SK-N-SH (cell line): Measurements from ENCODE around the gene KSR2. TPM values are rescaled to one million over a fixed set of nuclear protein-coding genes. Genes with fewer than 3 reads are reported as not detected.
A peak's percentile ranks its signal among the peaks of the same experiment; 100 is the strongest.

Experiments used
- CTCF ChIA-PET: fragments of 300-600, 350-600 bp; formaldehyde crosslinking; extraction: SDS; loops from one replicate; lab custom pipeline; 2021; lab: Yijun Ruan, JAX
- POLR2A ChIA-PET: fragments of 350-600 bp; sonication (Branson Sonifier 250); formaldehyde crosslinking; extraction: SDS; loops from one replicate; lab custom pipeline; 2020; ENCODE audit warnings: antibody characterized with exemption, inconsistent platforms; lab: Yijun Ruan, JAX
- DNase-seq: peaks from one replicate; pipeline ENCODE4 v3.0.0; 2012
- H2AFZ ChIP-seq: fragments of 200-600 bp; sonication (generic); 2 replicates; pipeline ENCODE4 v1.8.1; 2016; ENCODE audit warnings: antibody characterized with exemption, mild to moderate bottlenecking, low read depth
- H3F3A ChIP-seq: fragments of 200-600 bp; sonication (generic); replicated peaks from 2 replicates; pipeline ENCODE3; 2016; ENCODE audit warnings: antibody characterized with exemption, mild to moderate bottlenecking; ENCODE audit not compliant: insufficient read depth
- H3K27ac ChIP-seq, 2 experiments: fragments of 200-500 bp in 1 of 2; fragments of 200-600 bp in 1 of 2; sonication (Bioruptor generic) in 1 of 2; sonication (generic), shearing (Covaris generic) in 1 of 2; 2 replicates each; pipeline versions ENCODE4 v1.5.1 to v1.6.1; 2014 to 2016; ENCODE audit warnings: low read depth in 2 of 2, inconsistent platforms in 1 of 2, low read length in 1 of 2, mild to moderate bottlenecking in 1 of 2, mixed read lengths in 1 of 2
- H3K27me3 ChIP-seq: fragments of 200-600 bp; sonication (generic), shearing (Covaris generic); 2 replicates; pipeline ENCODE4 v1.6.1; 2016; ENCODE audit warnings: mixed run types; ENCODE audit not compliant: insufficient read depth
- H3K36me3 ChIP-seq, 2 experiments: fragments of 200-500 bp in 1 of 2; fragments of 200-600 bp in 1 of 2; sonication (Bioruptor generic) in 1 of 2; sonication (generic) in 1 of 2; replicated peaks in 1 of 2; 2 replicates each; pipeline versions ENCODE3 to v1.5.1; 2014 to 2016; ENCODE audit warnings: low read length in 1 of 2, mild to moderate bottlenecking in 1 of 2; ENCODE audit not compliant: insufficient read depth in 2 of 2, control insufficient read depth in 1 of 2
- H3K4me1 ChIP-seq, 2 experiments: fragments of 200-500 bp in 1 of 2; fragments of 200-600 bp in 1 of 2; sonication (Bioruptor generic) in 1 of 2; sonication (generic), shearing (Covaris generic) in 1 of 2; 2 replicates each; pipeline versions ENCODE4 v1.5.1 to v1.6.1; 2014 to 2016; ENCODE audit warnings: low read depth in 1 of 2, low read length in 1 of 2, mixed run types in 1 of 2; ENCODE audit not compliant: insufficient read depth in 2 of 2, control insufficient read depth in 1 of 2
- H3K4me2 ChIP-seq: fragments of 200-600 bp; sonication (generic), shearing (Covaris generic); 2 replicates; pipeline ENCODE4 v1.6.1; 2017; ENCODE audit warnings: mixed run types
- H3K4me3 ChIP-seq, 2 experiments: fragments of 200-500 bp in 1 of 2; fragments of 200-600 bp in 1 of 2; sonication (Bioruptor generic) in 1 of 2; sonication (generic), shearing (Covaris generic) in 1 of 2; 2 replicates each; pipeline versions ENCODE4 v1.5.1 to v1.8.1; 2014 to 2016; ENCODE audit warnings: low read depth in 2 of 2, inconsistent platforms in 1 of 2, low read length in 1 of 2, mild to moderate bottlenecking in 1 of 2, mixed read lengths in 1 of 2, moderate library complexity in 1 of 2
- H3K79me2 ChIP-seq: fragments of 200-600 bp; sonication (generic); 2 replicates; pipeline ENCODE4 v1.8.1; 2017; ENCODE audit warnings: mild to moderate bottlenecking; ENCODE audit not compliant: insufficient read depth
- H3K9ac ChIP-seq: fragments of 200-600 bp; sonication (generic); 2 replicates; pipeline ENCODE4 v1.6.1; 2017; ENCODE audit warnings: mixed run types
- H3K9me2 ChIP-seq: fragments of 200-600 bp; sonication (generic); 2 replicates; pipeline ENCODE4 v1.6.1; 2017; ENCODE audit warnings: mixed run types
- H3K9me3 ChIP-seq: fragments of 200-600 bp; sonication (generic); 2 replicates; pipeline ENCODE4 v1.6.1; 2017; ENCODE audit warnings: mixed run types, mild to moderate bottlenecking, moderate library complexity
- H4K20me1 ChIP-seq: fragments of 200-600 bp; sonication (generic); 2 replicates; pipeline ENCODE4 v1.6.1; 2017; ENCODE audit warnings: mild to moderate bottlenecking, mixed run types; ENCODE audit not compliant: insufficient read depth
- CTCF ChIP-seq: fragments of 200-600 bp; sonication (generic); IDR thresholded peaks from 2 replicates; pipeline ENCODE4 v1.6.1; 2017; ENCODE audit warnings: antibody characterized with exemption, mild to moderate bottlenecking, moderate library complexity
- ELF1 ChIP-seq: IDR thresholded peaks from 2 replicates; pipeline ENCODE4 v1.4.0; 2012
- EP300 ChIP-seq, 2 experiments: IDR thresholded peaks; 2 replicates each; pipeline versions ENCODE4 v1.4.0 to v1.6.1; 2012; ENCODE audit warnings: borderline replicate concordance in 1 of 2, low read depth in 1 of 2, low read length in 1 of 2
- EZH2phosphoT487 ChIP-seq: fragments of 200-600 bp; sonication (generic); IDR thresholded peaks from 2 replicates; pipeline ENCODE4 v1.6.1; 2017; ENCODE audit warnings: low read depth, mixed run types, mild to moderate bottlenecking, antibody characterized with exemption, moderate library complexity, borderline replicate concordance
- FOSL2 ChIP-seq: IDR thresholded peaks from 2 replicates; pipeline ENCODE4 v1.4.0; 2012; ENCODE audit warnings: low read depth, mild to moderate bottlenecking, moderate library complexity, borderline replicate concordance
- GATA2 ChIP-seq: sonication (generic); formaldehyde crosslinking; IDR thresholded peaks from 2 replicates; pipeline ENCODE4 v1.5.0; 2020; ENCODE audit warnings: mild to moderate bottlenecking, missing genetic modification reagents
- JUND ChIP-seq: IDR thresholded peaks from 2 replicates; pipeline ENCODE4 v1.4.0; 2012
- MXI1 ChIP-seq: IDR thresholded peaks from 2 replicates; pipeline ENCODE4 v1.6.1; 2012; ENCODE audit warnings: mild to moderate bottlenecking, low read depth, low read length, improper control_type of control experiment
- RCOR1 ChIP-seq: fragments of 150-350 bp; IDR thresholded peaks from 2 replicates; pipeline ENCODE4 v1.6.1; 2017; ENCODE audit warnings: antibody characterized with exemption, low read length
- RFX5 ChIP-seq: IDR thresholded peaks from 2 replicates; pipeline ENCODE4 v1.6.1; 2012; ENCODE audit warnings: mild to moderate bottlenecking, improper control_type of control experiment, low read length
- RXRA ChIP-seq: IDR thresholded peaks from 2 replicates; pipeline ENCODE4 v1.4.0; 2012; ENCODE audit warnings: low read depth, mild to moderate bottlenecking, borderline replicate concordance
- SMC3 ChIP-seq: IDR thresholded peaks from 2 replicates; pipeline ENCODE4 v1.6.1; 2012; ENCODE audit warnings: low read depth, low read length, improper control_type of control experiment
- TEAD4 ChIP-seq: IDR thresholded peaks from 2 replicates; pipeline ENCODE4 v1.4.0; 2012; ENCODE audit warnings: mild to moderate bottlenecking, borderline replicate concordance; ENCODE audit not compliant: insufficient read depth
- WGBS: methylation state at CpG from one replicate; pipeline ENCODE4 v1.1.6; 2017; ENCODE audit warnings: low lambda C conversion rate; 5-methylcytosine and 5-hydroxymethylcytosine counted together
- polyA plus RNA-seq, 3 experiments: library from polyadenylated mRNA; depleted of rRNA; stranded (reverse); fragments of >200 nt; gene quantifications; 2 replicates each; pipeline ENCODE4 v1.2.3, GENCODE V29; 2012
- TF ChIP-seq, protein P1 (sequence below): IDR thresholded peaks from 2 replicates; pipeline ENCODE4 v1.6.1; 2012; ENCODE audit warnings: mild to moderate bottlenecking, low read depth, low read length, moderate library complexity
- TF ChIP-seq, protein P2 (sequence below): IDR thresholded peaks from 2 replicates; pipeline ENCODE4; 2012
- TF ChIP-seq, protein P3 (sequence below): fragments of 150-350 bp; IDR thresholded peaks from 2 replicates; pipeline ENCODE4 v1.6.1; 2017; ENCODE audit warnings: antibody characterized with exemption, low read length, low read depth, borderline replicate concordance
- TF ChIP-seq, protein P4 (sequence below): IDR thresholded peaks from 2 replicates; pipeline ENCODE4 v1.4.0; 2012; ENCODE audit warnings: low read depth

Gene KSR2
- polyA plus RNA-seq, 1 of the 3 experiments (the other 2 are of a cell fraction): 0.12 TPM

GRCh38 chr12:117577122-117577657 lies 391.6 kb downstream of the KSR2 start:
- no peaks in the 10 kb centered on the region for H3K27me3 ChIP-seq
- TF ChIP-seq SMC3: no peak
- TF ChIP-seq, protein P1, sequence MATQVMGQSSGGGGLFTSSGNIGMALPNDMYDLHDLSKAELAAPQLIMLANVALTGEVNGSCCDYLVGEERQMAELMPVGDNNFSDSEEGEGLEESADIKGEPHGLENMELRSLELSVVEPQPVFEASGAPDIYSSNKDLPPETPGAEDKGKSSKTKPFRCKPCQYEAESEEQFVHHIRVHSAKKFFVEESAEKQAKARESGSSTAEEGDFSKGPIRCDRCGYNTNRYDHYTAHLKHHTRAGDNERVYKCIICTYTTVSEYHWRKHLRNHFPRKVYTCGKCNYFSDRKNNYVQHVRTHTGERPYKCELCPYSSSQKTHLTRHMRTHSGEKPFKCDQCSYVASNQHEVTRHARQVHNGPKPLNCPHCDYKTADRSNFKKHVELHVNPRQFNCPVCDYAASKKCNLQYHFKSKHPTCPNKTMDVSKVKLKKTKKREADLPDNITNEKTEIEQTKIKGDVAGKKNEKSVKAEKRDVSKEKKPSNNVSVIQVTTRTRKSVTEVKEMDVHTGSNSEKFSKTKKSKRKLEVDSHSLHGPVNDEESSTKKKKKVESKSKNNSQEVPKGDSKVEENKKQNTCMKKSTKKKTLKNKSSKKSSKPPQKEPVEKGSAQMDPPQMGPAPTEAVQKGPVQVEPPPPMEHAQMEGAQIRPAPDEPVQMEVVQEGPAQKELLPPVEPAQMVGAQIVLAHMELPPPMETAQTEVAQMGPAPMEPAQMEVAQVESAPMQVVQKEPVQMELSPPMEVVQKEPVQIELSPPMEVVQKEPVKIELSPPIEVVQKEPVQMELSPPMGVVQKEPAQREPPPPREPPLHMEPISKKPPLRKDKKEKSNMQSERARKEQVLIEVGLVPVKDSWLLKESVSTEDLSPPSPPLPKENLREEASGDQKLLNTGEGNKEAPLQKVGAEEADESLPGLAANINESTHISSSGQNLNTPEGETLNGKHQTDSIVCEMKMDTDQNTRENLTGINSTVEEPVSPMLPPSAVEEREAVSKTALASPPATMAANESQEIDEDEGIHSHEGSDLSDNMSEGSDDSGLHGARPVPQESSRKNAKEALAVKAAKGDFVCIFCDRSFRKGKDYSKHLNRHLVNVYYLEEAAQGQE: no peak
- peak; percentile 87 for TF ChIP-seq GATA2 (CRISPR knock-in tag)
- TF ChIP-seq EP300 (IDR thresholded peaks at IDR 0.05; ENCODE audit: borderline replicate concordance in 1 of 2, low read depth in 1 of 2, low read length in 1 of 2): peak in 1 of 2 experiments; percentile 49; a peak in 1 of 4 replicates
- peak; percentile 58; the same call in 1 of the 2 replicates for TF ChIP-seq RCOR1
- no peak overlapping the region for H2AFZ ChIP-seq
- ChIA-PET POLR2A (no interaction called here), CTCF (interaction anchor here (1.0 to 2.6 kb wide), 3 partner anchors 10 to 260 kb away, joined by 3 to 12 read pairs (median 4); no protein-coding TSS in a partner anchor)
- WGBS: 32% methylated on average over 3 of the region's 3 CpGs
- H4K20me1 ChIP-seq: no peaks in the 10 kb centered on the region
- peak overlapping the region in 1 of 2 experiments; percentile 23; a peak in 1 of 4 replicates for H3K27ac ChIP-seq
- H3K4me1 ChIP-seq: peaks cover 0 to 36% of the 10 kb centered on the region in 2 experiments; a peak in 1 of 4 replicates
- H3K9me2 ChIP-seq: no peaks in the 10 kb centered on the region
- peak; percentile 41 for DNase-seq
- H3F3A ChIP-seq: no peaks in the 10 kb centered on the region
- no peaks in the 10 kb centered on the region for H3K9me3 ChIP-seq
- H3K4me2 ChIP-seq: no peak overlapping the region
- H3K79me2 ChIP-seq: no peaks in the 10 kb centered on the region
- no peak overlapping the region for H3K9ac ChIP-seq
- H3K36me3 ChIP-seq: no peaks in the 10 kb centered on the region
- H3K4me3 ChIP-seq: no peak overlapping the region

- H3K9me3 ChIP-seq: no peaks in the 10 kb centered on the region
- CTCF ChIA-PET: interaction anchor here (1.1 to 1.9 kb wide), 3 partner anchors 11 to 261 kb away, joined by 3 to 6 read pairs (median 6); no protein-coding TSS in a partner anchor
- TF ChIP-seq, protein P2, sequence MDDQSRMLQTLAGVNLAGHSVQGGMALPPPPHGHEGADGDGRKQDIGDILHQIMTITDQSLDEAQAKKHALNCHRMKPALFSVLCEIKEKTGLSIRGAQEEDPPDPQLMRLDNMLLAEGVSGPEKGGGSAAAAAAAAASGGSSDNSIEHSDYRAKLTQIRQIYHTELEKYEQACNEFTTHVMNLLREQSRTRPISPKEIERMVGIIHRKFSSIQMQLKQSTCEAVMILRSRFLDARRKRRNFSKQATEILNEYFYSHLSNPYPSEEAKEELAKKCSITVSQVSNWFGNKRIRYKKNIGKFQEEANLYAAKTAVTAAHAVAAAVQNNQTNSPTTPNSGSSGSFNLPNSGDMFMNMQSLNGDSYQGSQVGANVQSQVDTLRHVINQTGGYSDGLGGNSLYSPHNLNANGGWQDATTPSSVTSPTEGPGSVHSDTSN: no peak
- TF ChIP-seq TEAD4: no peak
- TF ChIP-seq, protein P3, sequence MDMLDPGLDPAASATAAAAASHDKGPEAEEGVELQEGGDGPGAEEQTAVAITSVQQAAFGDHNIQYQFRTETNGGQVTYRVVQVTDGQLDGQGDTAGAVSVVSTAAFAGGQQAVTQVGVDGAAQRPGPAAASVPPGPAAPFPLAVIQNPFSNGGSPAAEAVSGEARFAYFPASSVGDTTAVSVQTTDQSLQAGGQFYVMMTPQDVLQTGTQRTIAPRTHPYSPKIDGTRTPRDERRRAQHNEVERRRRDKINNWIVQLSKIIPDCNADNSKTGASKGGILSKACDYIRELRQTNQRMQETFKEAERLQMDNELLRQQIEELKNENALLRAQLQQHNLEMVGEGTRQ: no peak
- TF ChIP-seq CTCF: no peak
- TF ChIP-seq MXI1: no peak
- TF ChIP-seq RXRA: no peak
- TF ChIP-seq ELF1: no peak
- no peak for TF ChIP-seq EZH2phosphoT487
- TF ChIP-seq RFX5: no peak
- TF ChIP-seq JUND: no peak
- TF ChIP-seq, protein P4, sequence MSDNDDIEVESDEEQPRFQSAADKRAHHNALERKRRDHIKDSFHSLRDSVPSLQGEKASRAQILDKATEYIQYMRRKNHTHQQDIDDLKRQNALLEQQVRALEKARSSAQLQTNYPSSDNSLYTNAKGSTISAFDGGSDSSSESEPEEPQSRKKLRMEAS: no peak
- TF ChIP-seq FOSL2: no peak
- TF ChIP-seq RCOR1: no peak
Observed at GRCh38 chr12:117576053-117576452, 392.7 kb downstream of the KSR2 start.

More at GRCh38 chr12:117576053-117576452, 392.7 kb downstream of the KSR2 start:
- H2AFZ ChIP-seq: no peak overlapping the region
- DNase-seq: no peak
- H3F3A ChIP-seq: no peaks in the 10 kb centered on the region
- no peaks in the 10 kb centered on the region for H3K27me3 ChIP-seq
- no peak overlapping the region for H3K9ac ChIP-seq
- no peaks in the 10 kb centered on the region for H3K9me2 ChIP-seq
- H3K4me2 ChIP-seq: no peak overlapping the region
- no peak overlapping the region for H3K4me3 ChIP-seq
- no peak overlapping the region for H3K27ac ChIP-seq
- POLR2A ChIA-PET: no interaction called here
- no peaks in the 10 kb centered on the region for H4K20me1 ChIP-seq
- WGBS: 58% methylated on average over 3 of the region's 3 CpGs
- H3K36me3 ChIP-seq: no peaks in the 10 kb centered on the region
- H3K79me2 ChIP-seq: no peaks in the 10 kb centered on the region
- peaks cover 0 to 31% of the 10 kb centered on the region in 2 experiments; a peak in 1 of 4 replicates for H3K4me1 ChIP-seq
